Large intestine (tissue), 3 donors: ENCODE data around the gene JMJD7. TPM values are rescaled to one million over a fixed set of nuclear protein-coding genes. Genes with fewer than 3 reads are reported as not detected.
A peak's percentile ranks its signal among the peaks of the same experiment; 100 is the strongest.

ENCODE experiments used
- DNase-seq, 2 donors: peaks; one replicate each; pipeline versions ENCODE4 v3.0.0 to v3.0.0-alpha.2; 2013
- H3K27ac ChIP-seq: one replicate; pipeline ENCODE4 v1.5.1; 2013; ENCODE audit warnings: low read length
- H3K27me3 ChIP-seq: 2 replicates; pipeline ENCODE4 v1.6.1; 2013; ENCODE audit warnings: low read length; ENCODE audit not compliant: control insufficient read depth, insufficient read depth
- H3K36me3 ChIP-seq: 2 replicates; pipeline ENCODE4 v1.6.1; 2013; ENCODE audit warnings: low read length; ENCODE audit not compliant: control insufficient read depth, insufficient read depth
- H3K4me1 ChIP-seq: one replicate; pipeline ENCODE4 v1.6.1; 2013; ENCODE audit warnings: low read length; ENCODE audit not compliant: control insufficient read depth, insufficient read depth
- H3K4me3 ChIP-seq: one replicate; pipeline ENCODE4 v1.5.1; 2013; ENCODE audit warnings: low read length
- H3K9me3 ChIP-seq: one replicate; pipeline ENCODE4 v1.6.1; 2013; ENCODE audit warnings: mild to moderate bottlenecking, low read depth, low read length, moderate library complexity; ENCODE audit not compliant: control insufficient read depth
- WGBS: methylation state at CpG from one replicate; pipeline ENCODE4 v1.1.5; 2013; ENCODE audit warnings: low lambda C conversion rate; ENCODE audit not compliant: insufficient coverage; 5-methylcytosine and 5-hydroxymethylcytosine counted together
- polyA plus RNA-seq: library from polyadenylated mRNA; unstranded; fragments of 120-200 nt; gene quantifications from one replicate; pipeline ENCODE4 v1.2.1, GENCODE V29; 2013

Gene JMJD7
- polyA plus RNA-seq, 1 donor, result 10.2 TPM

- Histone ChIP-seq H3K4me1 (no peaks in the 10 kb centered on the region), H3K9me3 (no peaks in the 10 kb centered on the region), H3K4me3 (no peak overlapping the region), H3K27ac (no peak overlapping the region), H3K36me3 (peaks cover 56% of the 10 kb centered on the region), H3K27me3 (no peaks in the 10 kb centered on the region)
- DNase-seq, result no peak
- no CpG with 5 or more reads among the region's 5 CpGs for WGBS
Observed at GRCh38 chr15:41810651-41811431, 17.1 kb upstream of the JMJD7 start.

DNA sequence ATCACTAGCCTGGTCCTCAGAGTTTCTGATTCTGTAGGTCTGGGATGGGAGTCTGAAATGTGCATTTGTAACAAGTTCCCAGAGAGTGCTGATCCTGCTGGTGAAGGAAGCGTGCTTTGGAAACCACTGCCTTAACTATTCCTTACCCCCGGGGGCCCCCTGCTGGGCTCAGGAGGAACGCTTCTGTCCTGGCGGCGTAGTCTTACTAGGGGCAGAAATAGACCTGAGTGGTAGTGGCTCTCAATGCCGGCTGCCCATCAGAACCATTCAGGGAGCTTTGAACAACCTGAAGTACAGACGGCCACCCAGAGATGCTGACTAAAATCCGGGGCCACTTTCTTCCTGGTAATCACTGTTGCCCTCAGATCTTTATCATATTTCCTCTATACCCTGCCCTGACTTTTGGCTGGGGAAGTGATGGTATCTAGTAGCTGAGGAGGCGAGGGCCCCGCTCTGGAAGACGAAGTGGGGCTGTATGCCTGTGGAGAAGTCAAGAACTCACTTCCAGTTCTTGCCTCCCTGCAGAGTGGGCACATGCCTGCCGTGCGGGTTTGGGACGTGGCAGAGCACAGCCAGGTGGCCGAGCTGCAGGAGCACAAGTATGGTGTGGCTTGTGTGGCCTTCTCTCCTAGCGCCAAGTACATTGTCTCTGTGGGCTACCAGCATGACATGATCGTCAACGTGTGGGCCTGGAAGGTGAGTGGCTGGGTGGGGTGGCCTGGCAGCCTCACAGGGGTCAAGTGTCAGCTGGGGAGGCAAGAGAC lies 16.3 kb upstream of the JMJD7 start:
- Histone ChIP-seq H3K27ac (no peak overlapping the region), H3K4me3 (no peak overlapping the region), H3K27me3 (no peaks in the 10 kb centered on the region), H3K9me3 (no peaks in the 10 kb centered on the region), H3K4me1 (no peaks in the 10 kb centered on the region), H3K36me3 (peaks cover 62% of the 10 kb centered on the region)
- DNase-seq, result peak; percentile 67 to 68
- WGBS, result no CpG with 5 or more reads among the region's 18 CpGs

DNA sequence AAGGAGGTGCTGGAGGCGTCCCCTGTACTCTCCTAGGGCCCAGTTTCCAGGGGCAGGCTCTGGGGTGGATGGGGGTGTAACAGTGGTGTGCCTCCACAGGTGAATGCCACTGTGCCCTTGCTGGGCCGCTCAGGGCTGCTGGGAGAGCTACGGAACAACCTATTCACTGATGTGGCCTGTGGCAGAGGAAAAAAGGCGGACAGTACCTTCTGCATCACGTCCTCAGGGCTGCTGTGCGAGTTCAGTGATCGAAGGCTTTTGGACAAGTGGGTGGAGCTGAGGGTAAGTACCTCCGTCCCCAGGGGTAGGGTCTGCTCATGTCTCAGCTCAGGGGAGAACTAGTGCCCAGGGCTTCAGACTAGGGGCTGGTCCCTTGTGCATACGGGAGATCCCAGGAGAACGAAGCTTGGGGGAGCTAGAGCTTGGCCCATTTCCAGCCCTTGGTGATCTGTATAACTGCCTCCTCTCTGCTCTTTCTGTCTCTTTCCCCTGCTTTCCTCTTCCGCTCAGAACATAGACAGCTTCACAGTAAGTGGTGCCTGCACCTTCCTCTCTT lies 15.0 kb upstream of the JMJD7 start:
- Histone ChIP-seq H3K9me3 (no peaks in the 10 kb centered on the region), H3K27ac (no peak overlapping the region), H3K27me3 (no peaks in the 10 kb centered on the region), H3K4me3 (no peak overlapping the region), H3K36me3 (peaks cover 71% of the 10 kb centered on the region), H3K4me1 (no peaks in the 10 kb centered on the region)
- no peak for DNase-seq
- WGBS, result 100% methylated on average over 1 of the region's 11 CpGs

DNA sequence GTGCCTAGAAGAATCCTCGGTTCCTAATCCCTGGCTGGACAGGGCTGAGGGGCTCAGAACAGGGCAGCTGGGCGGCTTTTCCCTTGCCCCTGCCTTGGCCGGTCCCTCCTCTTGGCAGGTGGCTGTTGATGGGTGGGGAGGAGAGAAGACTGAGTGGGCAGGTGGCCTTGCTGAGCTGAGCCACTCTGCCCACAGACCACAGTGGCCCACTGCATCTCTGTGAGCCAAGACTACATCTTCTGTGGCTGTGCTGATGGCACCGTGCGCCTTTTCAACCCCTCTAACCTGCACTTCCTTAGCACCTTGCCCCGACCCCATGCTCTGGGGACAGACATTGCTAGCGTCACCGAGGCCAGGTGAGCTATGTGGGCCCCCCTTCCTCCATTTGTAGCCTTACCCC lies 14.5 kb upstream of the JMJD7 start:
- Histone ChIP-seq H3K4me3 (no peak overlapping the region), H3K9me3 (no peaks in the 10 kb centered on the region), H3K27ac (no peak overlapping the region), H3K4me1 (no peaks in the 10 kb centered on the region), H3K27me3 (no peaks in the 10 kb centered on the region), H3K36me3 (peaks cover 76% of the 10 kb centered on the region)
- DNase-seq, result no peak
- WGBS, result no CpG with 5 or more reads among the region's 8 CpGs

DNA sequence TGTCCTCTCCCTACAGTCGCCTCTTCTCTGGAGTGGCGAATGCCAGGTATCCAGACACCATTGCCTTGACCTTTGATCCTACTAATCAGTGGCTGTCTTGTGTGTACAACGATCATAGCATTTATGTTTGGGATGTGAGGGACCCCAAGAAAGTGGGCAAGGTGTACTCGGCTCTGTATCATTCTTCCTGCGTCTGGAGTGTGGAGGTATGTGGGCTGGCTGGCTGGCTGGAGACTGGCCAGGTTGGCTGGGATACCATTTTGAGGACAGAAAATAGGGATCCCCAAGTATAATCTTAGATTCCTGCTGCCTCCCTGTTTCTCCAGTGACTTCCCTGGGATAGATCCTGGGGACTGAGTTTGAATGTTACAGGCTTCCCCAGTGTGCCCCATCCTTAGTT lies 13.4 kb upstream of the JMJD7 start:
- Histone ChIP-seq H3K27ac (no peak overlapping the region), H3K4me1 (no peaks in the 10 kb centered on the region), H3K4me3 (no peak overlapping the region), H3K9me3 (no peaks in the 10 kb centered on the region), H3K27me3 (no peaks in the 10 kb centered on the region), H3K36me3 (peaks cover 85% of the 10 kb centered on the region)
- DNase-seq, result no peak
- WGBS, result no CpG with 5 or more reads among the region's 5 CpGs

- Histone ChIP-seq H3K4me1 (peaks cover 8% of the 10 kb centered on the region), H3K27me3 (no peaks in the 10 kb centered on the region), H3K36me3 (peaks cover 96% of the 10 kb centered on the region), H3K9me3 (no peaks in the 10 kb centered on the region), H3K4me3 (no peak overlapping the region), H3K27ac (no peak overlapping the region)
- DNase-seq, result no peak
- WGBS, result no CpG with 5 or more reads among the region's 9 CpGs
Observed at GRCh38 chr15:41816788-41817187, 11.1 kb upstream of the JMJD7 start.

- no peak for DNase-seq
- H3K27ac ChIP-seq, result no peak overlapping the region
- no CpG with 5 or more reads among the region's 14 CpGs for WGBS
- H3K4me3 ChIP-seq, result no peak overlapping the region
- H3K36me3 ChIP-seq, result peaks cover 95% of the 10 kb centered on the region
- no peaks in the 10 kb centered on the region for H3K9me3 ChIP-seq
- H3K4me1 ChIP-seq, result peaks cover 8% of the 10 kb centered on the region
- no peaks in the 10 kb centered on the region for H3K27me3 ChIP-seq
Observed at GRCh38 chr15:41817327-41817726, 10.6 kb upstream of the JMJD7 start.

GRCh38 chr15:41817781-41818180 lies 10.1 kb upstream of the JMJD7 start:
- DNase-seq, result no peak
- WGBS, result no CpG with 5 or more reads among the region's 6 CpGs
- peaks cover 8% of the 10 kb centered on the region for H3K4me1 ChIP-seq
- peaks cover 95% of the 10 kb centered on the region for H3K36me3 ChIP-seq
- H3K27me3 ChIP-seq, result no peaks in the 10 kb centered on the region
- H3K9me3 ChIP-seq, result no peaks in the 10 kb centered on the region
- no peak overlapping the region for H3K27ac ChIP-seq
- no peak overlapping the region for H3K4me3 ChIP-seq

GRCh38 chr15:41819455-41820050 lies 8.3 kb upstream of the JMJD7 start:
- no peaks in the 10 kb centered on the region for H3K9me3 ChIP-seq
- H3K4me3 ChIP-seq, result no peak overlapping the region
- H3K27me3 ChIP-seq, result no peaks in the 10 kb centered on the region
- DNase-seq, result no peak
- H3K36me3 ChIP-seq, result peaks cover 95% of the 10 kb centered on the region
- no peak overlapping the region for H3K27ac ChIP-seq
- peaks cover 8% of the 10 kb centered on the region for H3K4me1 ChIP-seq
- no CpG with 5 or more reads among the region's 9 CpGs for WGBS

DNA sequence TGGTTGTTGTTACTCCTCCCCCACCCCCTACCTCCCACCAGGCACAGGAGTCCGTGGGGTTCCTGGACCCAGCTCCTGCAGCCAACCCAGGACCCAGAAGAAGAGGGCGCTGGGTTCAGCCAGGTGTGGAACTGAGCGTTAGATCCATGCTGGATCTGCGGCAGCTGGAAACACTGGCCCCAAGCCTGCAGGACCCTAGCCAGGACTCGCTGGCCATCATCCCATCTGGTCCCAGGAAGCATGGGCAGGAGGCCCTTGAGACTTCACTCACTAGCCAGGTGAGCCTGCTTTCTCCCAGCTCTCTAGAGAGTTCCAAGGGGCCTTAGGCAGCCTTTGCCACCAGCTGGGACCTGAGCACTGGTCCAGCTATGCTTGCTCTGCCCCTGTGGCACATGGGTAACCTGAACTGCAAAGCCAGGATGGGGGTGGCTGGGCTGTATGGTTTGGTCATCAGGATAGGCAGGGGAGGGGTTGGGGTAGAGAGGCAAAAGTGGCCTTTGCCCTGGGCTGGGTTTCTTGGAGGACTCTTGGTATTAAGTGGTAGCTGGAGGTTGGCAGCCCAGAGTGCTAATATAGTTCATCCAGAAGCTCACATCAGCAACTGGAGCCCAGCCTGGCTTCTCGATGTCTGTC lies 7.0 kb upstream of the JMJD7 start:
- Histone ChIP-seq H3K36me3 (peaks cover 94% of the 10 kb centered on the region), H3K4me1 (peaks cover 8% of the 10 kb centered on the region), H3K4me3 (no peak overlapping the region), H3K9me3 (no peaks in the 10 kb centered on the region), H3K27me3 (no peaks in the 10 kb centered on the region), H3K27ac (no peak overlapping the region)
- DNase-seq, result peak; percentile 30 to 50
- WGBS, result no CpG with 5 or more reads among the region's 6 CpGs
